GM19240 (cell line): ENCODE data around the gene TCFL5.
"Not testable (repeated sequence)": the region's sequence is repeated elsewhere in the genome, so short reads cannot be mapped to it uniquely, and the experiment has no call there.

Source experiments
- DNase-seq: peaks from one replicate; pipeline ENCODE4 v3.0.0; 2011; ENCODE audit warnings: low spot score; ENCODE audit not compliant: insufficient read length

The TCFL5 gene

DNA sequence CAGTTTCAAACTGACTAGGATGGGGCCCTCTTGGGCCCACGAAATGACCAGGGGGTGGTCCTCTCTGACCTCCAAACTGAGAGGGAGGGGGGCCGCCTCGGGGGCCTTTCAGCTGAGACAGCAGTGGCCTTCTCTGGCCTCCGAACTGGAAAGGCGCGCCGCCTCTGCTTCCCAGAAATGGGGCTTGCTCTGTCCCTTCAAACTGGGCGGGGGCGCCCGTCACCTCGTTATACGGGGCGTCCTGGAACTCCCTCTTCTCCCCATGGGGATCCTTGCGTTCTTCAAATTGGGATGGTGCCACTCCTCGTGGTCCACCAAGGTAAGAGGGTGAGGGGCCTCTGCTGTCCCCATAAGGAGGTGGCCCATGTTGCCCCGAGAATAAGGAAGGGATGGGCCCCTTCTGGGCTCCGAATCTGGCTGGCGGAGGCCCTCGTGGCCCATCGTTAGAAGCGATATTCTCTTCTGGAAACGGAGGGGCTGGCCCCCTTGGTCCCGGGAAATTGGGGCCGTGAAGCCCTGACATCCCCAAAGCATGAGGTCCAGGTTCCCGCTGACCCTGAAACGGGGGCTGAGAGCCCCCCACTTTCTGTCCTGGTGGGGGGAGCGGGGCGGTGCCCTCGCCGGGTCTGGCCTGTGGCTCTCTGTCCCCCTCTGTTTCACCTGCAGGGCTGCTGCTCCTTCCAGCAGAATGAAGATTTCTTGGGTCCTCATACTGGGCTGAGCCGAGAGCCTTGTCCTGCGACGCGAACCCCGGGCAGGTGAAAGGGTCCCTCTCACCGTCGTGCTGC, 18.7 kb upstream of the TCFL5 start:
- no peak for DNase-seq

DNA sequence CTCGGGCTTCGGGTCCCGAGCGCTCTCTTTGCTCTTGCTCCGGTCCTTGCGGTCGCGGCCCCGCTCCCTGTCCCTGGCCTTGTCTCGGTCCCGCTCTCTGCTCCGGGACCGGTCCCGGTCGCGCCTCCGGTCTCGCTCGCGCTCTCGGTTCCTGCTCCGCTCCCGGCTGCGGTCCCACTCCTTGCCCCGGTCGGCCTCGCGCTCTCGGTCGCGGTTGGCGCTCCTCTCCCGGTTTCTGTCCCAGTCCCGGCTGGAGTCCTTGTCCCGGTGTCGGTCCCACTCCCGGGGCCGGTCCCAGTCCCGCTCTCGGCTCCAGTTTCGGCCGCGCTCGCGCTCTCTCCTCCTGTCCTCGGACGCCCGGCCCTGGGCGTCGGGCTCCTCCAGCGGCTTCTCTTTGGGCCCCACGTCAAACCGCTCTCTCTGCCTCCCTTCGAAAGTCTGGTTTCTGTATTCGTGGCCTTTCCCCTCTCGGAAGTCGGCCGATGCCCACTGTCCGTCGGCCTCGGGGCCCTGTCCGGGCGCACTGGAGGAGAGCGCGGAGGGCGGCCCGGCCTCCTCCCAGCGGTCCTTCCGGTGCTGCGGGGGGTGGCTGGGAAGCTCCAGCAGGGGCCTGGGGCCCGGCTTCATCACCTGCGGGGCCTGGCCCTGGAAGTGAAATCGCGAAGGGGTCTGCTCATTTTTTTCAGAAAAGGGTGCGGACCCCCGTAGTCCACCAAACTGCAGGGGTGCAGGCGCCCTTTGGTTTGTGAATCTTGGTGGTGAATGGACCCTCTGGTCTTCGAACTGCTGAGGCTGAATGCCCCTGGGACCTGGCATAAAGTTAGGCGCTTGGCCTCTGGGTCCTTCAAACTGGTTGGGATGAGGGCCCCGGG, 17.9 kb upstream of the TCFL5 start:
- DNase-seq = no peak

DNA sequence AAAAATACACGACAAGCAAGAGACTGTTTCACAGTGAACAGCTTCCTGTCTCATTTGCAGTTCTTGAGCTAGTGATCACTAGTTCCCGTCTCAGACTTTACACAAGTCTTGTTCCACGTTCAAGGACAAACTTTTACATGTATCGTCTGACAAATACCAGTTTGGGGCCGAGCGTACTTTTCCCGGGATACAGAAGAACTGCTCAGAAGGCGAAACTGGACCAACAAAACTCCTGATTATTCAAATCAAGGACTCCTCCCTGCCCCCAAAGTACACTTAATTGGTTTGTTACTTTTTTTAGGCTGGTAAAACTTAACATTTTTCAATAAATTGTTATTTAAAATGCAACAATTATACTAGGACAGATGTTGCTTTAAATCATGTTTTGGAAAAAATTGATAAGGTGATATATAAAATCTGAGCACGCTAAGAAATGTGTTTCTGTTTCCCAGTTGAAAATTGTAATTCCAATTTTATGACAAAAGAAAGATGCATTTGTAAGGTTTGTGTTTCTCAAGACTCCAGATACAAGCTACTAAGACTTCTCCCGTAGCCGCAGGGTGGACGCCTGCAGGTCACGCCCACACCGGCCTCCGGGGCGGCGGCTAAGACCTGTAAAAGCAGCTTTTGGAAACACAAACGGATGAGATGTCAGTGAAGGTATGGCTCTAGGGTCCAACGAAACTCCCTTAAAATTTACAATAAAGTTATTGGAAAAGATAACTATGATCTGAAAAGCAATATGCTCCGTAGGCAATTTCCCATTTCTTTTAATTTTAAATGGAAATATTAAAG, 16.8 kb upstream of the TCFL5 start:
- no peak for DNase-seq

DNA sequence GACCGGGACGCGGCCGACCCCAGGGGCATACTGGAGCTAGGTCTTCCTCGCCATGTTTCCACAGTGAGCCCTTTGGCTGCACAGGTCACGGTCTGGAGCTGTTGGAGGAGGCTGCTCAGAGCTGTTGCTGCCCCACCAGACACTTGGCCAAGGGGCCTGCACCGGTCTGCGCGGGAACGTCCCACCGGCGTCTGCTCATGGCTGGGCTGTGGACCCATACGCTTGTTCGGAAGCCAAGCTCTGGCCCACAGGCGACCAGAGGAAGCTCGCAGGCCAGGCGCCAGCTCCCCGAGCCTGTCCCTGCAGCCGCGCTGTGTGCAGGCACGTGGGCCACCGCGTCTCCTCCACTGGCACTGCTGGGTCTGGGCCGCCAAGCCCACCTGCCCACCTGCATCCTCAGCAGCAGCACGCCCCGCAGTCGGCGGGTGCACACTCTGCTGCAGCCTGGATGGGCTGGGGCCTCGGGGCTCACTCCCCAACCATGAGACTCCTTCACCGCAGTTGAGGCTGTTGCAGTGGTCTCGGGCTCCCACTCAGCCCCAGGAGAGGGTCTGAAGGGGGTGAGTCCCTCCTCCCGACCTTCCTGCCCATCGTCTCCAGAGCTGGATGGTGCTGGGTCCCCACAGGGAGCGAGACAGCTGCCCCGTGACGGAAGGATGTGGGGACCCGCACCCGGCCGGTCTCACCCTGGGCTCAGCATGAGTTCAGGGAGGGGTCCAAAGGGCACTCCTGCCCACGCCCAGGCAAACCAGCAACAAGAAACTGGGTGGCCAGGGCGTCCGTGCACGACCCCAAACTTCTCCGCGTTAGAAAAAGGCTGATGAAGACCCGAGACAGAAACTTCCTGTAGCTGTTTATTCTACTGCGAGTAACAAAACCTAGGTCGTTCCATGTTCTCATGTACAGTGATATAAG, 15.5 kb upstream of the TCFL5 start:
- no peak for DNase-seq

DNA sequence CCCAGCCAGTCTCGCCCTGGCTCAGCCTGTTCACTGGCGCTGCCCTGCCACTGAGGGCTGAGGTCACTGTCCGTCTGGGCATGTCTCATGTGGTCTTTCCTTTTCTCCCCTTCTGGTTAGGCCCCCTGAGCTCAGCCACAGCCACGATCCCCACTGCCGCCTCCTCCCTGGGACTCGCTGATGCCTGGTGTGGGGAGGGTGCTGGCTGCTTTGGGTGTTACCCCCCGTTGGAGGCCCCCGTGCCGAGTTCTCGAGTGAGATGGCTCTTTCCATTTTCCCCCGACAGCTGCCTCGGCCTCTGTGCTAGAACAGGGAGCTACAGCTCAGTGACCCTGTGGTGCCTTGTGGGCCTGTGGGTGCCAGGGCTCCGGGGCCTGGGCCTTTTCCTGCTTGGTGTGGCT, 14.9 kb upstream of the TCFL5 start:
- DNase-seq = no peak

DNA sequence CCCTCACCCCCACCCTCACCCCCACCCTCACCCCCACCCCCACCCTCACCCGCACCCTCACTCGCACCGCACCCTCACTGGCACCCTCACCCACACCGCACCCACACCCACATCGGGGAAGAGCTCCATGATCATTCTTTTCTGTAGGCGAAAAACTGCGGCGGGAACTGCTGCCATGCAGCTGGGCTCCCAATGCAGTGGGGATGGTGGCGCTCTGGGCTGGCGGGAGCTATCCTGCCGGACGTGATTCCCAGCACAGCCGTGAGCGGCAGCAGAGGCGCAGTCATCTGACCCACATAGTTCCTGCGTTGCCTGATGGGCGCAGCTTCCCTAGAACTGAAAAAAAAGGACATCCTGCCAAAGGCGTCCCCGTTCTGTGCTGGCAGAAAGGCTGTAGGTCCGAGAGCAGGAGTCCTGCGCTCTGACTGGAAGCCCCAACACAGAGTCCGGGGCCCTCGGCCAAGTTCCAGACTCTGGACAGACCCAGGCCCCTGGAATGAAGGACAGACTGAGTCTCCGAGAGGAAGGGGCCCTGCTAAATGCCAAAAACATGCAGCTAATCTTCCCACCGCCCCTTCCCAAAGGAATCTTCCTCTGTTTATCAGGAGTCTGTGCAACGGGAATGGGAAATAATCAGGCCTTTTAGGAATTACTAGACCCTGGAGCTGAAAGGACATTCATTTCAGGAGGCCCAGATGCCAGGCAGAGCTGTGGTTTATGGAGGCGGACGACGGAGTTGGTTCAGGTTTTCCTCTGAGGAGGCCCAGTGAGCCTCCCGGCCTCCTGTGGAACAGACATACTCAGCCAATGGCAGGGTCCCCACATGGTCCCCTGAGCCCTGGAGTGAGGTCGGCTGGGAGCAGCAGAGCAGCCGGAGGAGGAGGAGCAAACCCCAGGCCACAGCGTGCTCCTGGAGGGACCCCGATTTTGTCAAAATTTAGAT, 14.1 kb upstream of the TCFL5 start:
- no peak for DNase-seq

DNA sequence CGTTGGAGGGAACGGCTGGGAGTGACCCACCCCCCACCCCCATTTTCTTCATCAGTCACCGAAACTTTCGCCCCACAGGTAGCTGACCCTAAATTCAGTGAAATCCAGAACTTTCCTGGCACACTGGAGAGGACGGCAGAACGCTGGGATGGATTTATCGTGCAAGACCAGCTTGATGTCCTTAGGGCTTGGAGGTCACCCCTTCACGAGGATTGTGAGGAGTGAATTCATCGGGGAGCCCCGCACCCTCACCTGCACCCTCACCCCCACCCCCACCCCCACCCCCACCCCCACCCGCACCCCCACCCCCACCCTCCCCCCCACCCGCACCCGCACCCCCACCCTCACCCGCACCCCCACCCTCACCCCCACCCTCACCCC, 13.3 kb upstream of the TCFL5 start:
- DNase-seq = no peak

DNA sequence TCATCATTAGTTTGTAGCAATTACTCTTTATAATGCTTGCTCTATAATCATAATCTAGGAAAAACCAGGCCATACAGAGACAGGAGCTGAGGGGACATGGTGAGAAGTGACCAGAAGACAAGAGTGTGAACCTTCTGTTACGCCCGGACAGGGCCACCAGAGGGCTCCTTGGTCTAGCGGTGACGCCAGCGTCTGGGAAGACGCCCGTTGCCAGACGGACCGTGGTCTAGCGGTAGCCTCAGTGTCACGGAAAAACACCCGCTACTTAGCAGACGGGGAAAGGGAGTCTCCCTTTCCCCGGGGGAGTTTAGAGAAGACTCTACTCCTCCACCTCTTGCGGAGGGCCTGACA, 12.0 kb upstream of the TCFL5 start:
- not testable (repeated sequence) for DNase-seq

DNA sequence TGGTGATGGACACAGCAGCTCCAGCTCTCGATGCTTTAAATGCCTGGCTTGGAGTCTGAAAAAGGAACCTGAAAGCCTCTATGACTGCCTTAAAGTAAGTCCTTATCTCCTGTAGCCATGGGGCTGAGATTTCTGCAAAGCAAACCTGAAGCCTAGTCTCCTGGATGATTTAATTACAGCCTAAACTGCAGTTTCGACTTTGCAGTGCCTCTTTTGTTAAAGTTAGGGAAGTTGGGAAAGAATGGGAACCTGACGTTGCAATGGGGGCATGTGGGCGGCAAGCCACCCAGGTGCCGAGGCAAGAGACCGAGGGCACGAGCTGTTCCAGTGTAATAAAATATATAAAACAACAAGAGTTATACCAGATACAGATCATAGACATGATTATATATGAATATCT, 11.7 kb upstream of the TCFL5 start:
- no peak for DNase-seq

DNA sequence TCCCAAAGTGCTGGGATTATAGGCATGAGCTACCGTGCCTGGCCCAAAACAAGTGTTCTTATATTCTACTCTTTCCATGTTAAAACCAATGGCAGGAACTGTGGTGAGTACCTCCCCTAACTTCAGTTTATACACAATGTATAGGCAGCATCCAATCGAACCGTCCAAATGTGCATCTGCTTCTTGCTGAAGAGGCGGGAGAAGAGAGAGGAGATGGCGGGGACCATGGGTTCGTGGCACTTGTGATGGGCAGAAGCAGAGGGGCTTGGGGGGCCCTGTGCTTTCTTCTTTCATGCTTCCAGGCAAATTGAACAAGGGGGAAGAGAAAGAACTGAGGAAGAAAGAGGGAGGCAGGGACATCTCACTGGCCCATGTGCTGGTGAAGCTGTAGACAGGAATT, 11.2 kb upstream of the TCFL5 start:
- no peak for DNase-seq

DNA sequence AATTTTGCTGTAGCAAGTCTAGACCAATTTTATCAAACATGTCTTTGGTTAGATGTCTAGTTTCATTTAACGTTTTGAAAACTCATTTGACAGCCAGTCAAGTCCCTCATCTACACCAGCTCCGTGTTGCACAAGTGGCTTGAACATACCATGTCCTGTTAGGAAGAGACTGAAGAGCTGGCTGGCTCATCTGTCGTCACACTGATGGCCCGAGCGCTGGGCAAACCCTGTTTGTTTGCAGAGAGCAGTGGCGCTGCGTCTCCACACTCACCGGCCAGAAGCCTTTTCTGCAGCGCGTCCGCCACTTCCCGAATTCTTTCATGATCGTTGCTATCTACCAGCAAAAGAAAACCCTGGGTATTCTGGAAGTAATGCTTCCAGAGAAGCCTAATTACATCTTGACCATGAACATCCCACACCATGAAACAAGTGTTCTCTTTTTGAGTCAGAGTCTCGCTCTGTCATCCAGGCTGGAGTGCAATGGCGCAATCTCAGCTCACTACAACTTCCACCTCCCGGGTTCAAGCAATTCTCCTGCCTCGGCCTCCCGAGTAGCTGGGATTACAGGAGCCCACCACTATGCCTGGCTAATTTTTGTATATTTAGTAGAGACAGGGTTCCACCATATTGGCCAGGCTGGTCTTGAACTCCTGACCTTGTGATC, 10.7 kb upstream of the TCFL5 start:
- no peak for DNase-seq

DNA sequence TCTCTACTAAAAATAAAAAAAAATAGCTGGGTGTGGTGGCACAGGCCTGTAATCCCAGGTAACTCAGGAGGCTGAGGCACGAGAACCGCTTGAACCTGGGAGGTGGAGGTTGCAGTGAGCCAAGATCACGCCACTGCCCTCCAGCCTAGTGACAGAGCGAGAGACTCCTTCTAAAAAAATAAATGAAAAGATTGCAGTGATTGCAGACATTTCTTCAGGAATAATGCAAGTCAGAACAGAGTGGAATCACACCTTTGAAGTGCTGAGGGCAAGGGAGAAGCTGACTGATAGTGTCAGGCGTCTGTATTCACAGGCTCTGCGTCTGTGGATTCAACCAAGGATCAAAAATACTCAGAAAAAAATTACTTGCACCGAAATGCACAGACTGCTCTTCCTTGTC, 2.6 kb upstream of the TCFL5 start:
- no peak for DNase-seq

DNA sequence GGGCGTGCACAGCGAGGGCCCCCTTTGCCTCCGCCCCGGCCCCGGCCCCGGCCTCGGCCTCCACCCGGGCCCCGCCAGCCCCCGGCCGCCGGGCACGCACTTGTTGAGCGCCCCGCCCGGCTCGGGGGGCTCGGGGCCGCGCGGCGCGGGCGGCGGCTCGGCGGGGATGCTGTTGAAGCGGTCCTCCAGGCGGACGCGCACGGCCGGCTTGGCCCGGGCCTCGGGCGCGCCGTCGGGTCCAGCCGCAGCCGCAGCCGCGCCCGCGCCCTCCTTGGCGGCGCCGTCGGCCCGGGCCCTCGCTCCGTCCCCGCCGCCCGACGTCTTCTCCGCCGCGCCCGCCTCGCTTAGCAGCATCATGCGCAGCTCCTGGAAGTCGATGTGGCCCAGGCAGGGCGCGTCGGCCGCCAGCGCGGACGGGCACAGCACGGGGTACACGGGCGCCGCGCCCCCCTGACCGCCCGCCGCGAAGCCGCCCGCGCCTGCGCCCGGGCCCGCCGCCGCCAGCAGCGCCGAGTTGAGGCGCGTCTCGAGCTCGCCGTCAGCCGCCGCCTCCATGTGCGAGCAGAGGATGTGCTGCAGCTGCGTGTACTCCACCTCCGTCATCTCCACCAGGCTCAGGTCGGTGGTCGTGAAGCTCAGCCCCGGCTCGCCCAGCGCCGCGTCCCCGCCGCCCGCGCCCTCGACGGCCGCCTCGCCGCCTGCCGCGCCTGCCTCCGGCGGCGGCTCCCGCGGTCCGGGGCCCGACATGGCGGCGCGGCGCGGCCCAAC, 514 bp downstream of the TCFL5 start:
- DNase-seq = no peak

DNA sequence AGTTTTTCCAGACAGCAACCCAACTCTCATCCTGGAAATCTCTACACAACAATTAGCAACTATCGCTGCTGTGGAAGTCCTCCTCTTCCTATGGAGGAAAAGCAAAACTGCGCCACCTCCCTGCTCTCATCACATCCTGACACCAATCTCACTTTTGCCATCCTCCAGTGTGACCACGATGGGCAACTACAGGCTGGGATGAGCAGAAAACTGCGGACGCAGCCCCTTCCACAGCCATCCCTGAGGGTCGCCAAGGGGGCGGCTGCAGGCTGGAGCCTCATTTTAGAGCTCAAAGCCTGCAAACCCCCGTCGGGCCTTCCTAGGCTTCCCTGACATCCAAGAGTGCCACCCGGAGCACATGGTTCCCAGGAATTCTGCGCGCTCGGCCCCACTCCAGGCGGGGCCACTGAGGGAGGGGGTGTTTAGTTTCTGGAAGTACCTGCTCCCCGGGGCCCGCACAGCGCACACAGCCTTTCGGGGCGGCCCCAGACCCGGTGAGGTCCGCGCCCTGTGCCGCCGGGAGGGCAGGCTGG, 1.2 kb downstream of the TCFL5 start:
- no peak for DNase-seq

DNA sequence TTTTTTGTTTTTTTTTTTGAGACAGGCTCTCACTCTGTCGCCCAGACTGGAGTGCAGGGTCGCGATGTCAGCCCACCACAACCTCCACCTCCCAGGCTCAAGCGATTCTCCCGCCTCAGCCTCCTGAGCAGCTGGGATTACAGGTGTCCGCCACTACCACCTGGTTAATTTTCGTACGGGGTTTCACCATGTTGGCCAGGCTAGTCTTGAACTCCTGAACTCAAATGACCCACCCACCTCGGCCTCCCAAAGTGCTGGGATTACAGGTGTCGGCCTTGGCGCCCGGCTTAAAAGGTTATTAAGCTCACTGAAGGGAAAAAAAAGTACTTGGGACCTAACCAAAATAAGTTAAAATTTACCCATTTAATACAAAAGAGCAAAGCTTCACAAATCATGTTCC, 1.9 kb downstream of the TCFL5 start:
- no peak for DNase-seq

DNA sequence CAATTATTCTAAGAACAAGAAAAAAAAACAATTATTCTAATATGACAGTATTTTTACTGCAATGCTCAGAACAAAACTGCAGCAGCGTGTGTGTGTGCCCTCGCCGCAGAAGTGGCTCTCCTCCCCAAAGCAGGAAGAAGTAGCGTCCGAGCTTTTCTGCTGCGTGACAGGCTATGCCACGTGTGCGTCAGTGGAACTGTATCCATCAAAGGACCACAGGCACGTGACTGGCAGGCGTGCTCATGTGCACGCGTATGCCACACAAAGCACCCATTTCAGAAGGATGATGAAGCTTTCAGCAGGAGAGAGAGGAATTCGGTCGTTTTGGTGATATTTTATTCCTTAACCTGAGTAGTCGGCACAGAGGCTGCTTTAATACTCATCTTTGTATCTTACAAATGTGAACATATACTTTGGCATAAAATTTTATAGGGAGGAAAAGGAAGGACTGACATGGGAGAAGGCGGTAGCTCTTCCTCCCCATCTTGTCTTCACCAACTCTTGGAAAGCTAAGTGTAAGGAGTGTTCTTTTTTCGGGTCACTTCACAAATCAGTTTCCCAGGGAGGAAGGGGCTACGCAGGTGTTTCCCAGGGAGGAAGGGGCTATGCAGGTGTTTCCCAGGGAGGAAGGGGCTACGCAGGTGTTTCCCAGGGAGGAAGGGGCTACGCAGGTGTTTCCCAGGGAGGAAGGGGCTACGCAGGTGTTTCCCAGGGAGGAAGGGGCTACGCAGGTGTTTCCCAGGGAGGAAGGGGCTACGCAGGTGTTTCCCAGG, 3.4 kb downstream of the TCFL5 start:
- no peak for DNase-seq

DNA sequence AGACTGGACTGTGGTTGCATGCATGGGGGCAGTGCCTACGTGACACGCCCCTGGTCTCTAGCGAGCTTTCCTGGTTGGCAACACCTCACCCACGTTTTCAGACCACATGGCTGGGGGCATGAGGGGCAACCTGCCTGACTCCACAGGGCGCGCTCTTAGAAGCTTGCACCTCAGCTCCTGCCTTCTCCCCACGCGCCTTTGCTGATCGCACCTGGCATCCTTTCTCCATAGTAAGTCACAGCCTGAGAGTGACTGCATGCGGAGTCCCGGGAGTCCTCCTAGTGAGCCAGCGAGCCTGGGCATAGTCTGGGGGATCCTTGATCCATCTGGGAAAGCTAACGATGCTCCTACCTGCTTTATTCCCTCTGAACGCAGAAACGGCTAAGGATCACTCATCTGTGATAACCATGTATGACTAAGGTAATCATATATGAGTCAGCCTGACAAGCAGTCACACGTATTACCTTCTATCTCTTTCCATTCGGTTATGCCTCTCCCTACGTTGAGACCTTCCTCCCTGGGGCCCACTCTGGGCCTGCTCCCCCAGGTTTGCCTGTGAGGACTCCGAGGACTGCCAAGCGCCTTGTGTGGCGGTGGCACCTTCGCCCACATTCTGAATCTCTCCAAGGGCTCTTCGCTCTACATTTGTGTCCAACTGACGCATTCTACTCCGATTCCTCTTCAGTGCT, 4.5 kb downstream of the TCFL5 start:
- DNase-seq = no peak
